ENCODE measurements around the gene B3GNT5.
A peak's percentile ranks its signal among the peaks of the same experiment; 100 is the strongest.

The B3GNT5 gene

DNA sequence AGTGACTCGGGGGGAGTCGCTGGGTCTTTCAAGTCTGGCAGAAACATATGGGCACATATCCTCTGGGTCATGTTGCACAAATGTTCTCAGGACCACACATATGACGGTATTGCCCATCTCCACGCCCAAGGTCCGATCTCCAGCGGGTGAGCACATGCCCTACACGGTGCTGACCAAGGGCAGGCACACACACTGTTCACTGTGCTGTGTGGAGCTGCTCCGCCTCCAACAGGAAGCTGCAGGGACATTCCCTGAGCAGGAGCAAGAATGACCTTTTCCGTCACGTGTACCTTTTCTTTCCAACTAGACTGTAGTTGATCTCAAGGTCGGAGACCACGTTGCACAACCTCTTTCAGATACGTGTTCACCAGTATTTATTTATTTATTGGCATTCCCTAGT, 41.7 kb upstream of the B3GNT5 start:
- H3K4me3 ChIP-seq (ENCODE audit: low read depth, low read length), result no peak overlapping the region
- DNase-seq (ENCODE audit: low read depth), result no peak
- TF ChIP-seq, protein P1, sequence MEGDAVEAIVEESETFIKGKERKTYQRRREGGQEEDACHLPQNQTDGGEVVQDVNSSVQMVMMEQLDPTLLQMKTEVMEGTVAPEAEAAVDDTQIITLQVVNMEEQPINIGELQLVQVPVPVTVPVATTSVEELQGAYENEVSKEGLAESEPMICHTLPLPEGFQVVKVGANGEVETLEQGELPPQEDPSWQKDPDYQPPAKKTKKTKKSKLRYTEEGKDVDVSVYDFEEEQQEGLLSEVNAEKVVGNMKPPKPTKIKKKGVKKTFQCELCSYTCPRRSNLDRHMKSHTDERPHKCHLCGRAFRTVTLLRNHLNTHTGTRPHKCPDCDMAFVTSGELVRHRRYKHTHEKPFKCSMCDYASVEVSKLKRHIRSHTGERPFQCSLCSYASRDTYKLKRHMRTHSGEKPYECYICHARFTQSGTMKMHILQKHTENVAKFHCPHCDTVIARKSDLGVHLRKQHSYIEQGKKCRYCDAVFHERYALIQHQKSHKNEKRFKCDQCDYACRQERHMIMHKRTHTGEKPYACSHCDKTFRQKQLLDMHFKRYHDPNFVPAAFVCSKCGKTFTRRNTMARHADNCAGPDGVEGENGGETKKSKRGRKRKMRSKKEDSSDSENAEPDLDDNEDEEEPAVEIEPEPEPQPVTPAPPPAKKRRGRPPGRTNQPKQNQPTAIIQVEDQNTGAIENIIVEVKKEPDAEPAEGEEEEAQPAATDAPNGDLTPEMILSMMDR (conservative IDR thresholded peaks at IDR 0.05; ENCODE audit: low read depth, low read length), result no peak

DNA sequence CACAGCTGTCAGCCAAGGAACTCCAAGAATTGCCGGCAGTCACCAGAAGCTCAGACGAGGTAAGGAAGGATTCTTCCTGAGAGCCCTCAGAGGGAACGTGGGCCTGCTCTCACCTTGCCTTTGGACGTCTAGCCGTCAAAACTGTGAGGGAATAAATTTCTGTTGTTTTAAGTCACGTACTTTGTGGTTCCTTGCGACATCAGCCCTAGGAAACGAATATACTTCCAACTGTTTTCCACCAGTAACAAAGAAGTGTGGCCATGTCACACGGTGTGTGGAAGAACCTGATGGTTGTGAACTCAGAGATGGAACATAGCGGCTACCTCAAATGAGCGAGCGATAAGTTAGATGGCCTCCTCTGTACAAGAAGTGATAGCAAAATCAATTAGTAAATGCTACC, 41.0 kb upstream of the B3GNT5 start:
- TF ChIP-seq, protein P1 (conservative IDR thresholded peaks at IDR 0.05; ENCODE audit: low read depth, low read length), result no peak
- no peak overlapping the region for H3K4me3 ChIP-seq (ENCODE audit: low read depth, low read length)
- DNase-seq (ENCODE audit: low read depth), result peak; percentile 11

DNA sequence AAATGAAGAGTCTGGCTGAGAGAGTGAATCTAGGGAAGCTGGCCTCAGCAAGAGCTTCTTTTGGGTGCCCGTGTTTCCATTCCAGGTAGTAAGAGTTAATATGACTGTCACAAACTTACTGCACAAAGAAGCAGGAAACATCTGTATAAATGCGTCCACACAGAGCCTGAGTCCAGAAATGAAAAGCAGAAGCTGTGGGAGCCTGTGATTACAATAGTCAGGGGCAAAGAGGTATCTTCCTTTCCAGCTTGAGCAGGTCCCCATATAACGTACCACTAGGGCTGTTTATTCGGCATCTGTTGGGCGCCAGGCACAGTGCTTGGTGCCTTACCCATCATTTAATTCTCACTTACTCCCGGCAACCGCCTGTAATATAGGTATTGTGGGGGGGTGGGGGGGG, 40.5 kb upstream of the B3GNT5 start:
- H3K4me3 ChIP-seq (ENCODE audit: low read depth, low read length), result no peak overlapping the region
- no peak for DNase-seq (ENCODE audit: low read depth)
- TF ChIP-seq, protein P1 (conservative IDR thresholded peaks at IDR 0.05; ENCODE audit: low read depth, low read length), result no peak

DNA sequence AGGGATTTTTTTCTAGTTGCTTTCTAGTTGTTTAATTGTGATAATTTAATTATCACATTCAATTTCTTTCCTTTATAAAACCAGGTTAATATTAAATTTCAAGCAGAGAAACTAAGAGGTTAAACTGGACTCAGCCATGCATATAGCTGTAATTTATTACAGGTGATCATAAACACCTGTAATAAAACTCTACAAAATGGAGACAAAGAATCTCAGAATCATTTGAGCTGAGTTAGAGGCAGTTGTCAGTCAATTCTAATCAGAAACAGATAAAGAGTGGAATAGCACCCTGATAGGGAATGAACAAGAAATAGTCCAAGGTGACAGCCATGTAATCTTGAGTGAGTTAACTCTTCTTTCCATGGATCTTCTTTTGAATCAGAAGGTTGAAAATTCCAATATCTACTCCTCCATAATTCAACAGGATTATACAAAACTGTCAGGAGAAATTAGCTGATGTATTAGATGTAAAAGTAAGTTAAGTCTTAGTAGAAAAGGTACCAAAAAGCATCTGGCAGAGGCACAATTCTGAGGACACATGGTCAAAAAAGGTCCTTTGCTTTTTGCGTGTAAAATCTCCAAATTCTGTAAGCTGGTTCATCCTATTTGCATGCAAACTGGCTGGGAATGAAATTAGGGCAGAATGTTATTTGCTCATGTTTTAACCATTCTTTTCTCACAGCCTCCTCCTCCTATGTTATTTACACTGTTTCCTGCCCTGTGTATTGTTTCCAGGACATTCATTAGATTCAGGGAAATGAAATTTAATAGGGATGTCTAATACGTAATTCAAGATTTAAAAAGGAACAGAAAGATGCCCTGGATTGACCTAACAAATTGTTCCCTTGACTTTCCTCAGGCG, 39.4 kb upstream of the B3GNT5 start:
- no peak overlapping the region for H3K4me3 ChIP-seq (ENCODE audit: low read depth, low read length)
- TF ChIP-seq, protein P1 (conservative IDR thresholded peaks at IDR 0.05; ENCODE audit: low read depth, low read length), result no peak
- no peak for DNase-seq (ENCODE audit: low read depth)

DNA sequence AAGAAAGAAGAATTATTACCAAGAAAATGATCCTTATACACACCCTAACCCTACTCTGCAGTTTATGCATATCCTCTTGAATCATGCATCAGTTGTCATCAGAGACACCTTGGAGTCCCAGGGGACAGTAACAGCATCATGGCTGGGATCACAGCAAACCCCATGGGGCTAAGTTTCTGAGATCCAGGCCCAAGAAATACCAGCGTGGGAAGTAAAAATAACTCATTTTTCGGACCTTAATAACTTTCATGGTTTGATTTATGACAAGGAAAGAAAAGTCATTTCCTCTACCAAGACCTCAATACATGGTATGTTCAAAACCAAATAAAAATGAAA, 38.8 kb upstream of the B3GNT5 start:
- TF ChIP-seq, protein P1 (conservative IDR thresholded peaks at IDR 0.05; ENCODE audit: low read depth, low read length), result no peak
- no peak overlapping the region for H3K4me3 ChIP-seq (ENCODE audit: low read depth, low read length)
- DNase-seq (ENCODE audit: low read depth), result no peak

DNA sequence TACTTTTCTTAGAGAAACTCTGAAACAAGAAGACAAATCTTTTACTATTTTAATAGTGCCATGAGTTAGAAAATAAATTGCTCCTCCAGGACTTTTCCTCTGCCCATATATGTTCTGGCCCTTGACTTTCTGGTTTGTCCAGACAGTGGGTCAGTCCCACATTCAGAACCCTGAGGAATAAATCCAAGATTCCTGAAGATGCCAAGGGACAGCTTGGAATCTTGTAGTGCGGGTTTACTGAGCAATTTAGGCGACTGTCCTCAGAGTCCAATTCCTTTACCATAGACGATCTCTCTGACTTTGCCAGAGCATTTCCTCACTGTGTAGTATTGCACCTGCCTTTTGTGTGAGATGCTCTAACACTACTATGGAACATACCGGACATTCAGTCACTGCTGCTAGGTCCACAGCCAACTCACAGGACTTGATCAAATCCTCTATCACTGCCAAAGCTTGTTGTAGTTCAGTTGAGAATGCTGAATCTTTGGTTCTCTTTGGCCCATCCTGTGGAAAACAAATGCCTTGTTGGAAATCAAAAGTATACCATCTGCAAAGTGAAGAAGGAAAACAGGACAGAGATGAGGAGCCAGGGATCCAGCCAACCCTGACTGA, 37.4 kb upstream of the B3GNT5 start:
- TF ChIP-seq, protein P1 (conservative IDR thresholded peaks at IDR 0.05; ENCODE audit: low read depth, low read length), result no peak
- DNase-seq (ENCODE audit: low read depth), result no peak

More for the DNA sequence above, 37.4 kb upstream of the B3GNT5 start:
- no peak overlapping the region for H3K4me3 ChIP-seq (ENCODE audit: low read depth, low read length)

Data from choroid plexus epithelial cell (primary cell).